WI38 (cell line): ENCODE data around the gene DDX51.
A peak's percentile ranks its signal among the peaks of the same experiment; 100 is the strongest.

Source experiments
- H3K4me3 ChIP-seq: 2 replicates; pipeline ENCODE4 v1.5.1; 2011; ENCODE audit warnings: low read depth, mild to moderate bottlenecking, control low read depth, low read length
- CTCF ChIP-seq: IDR thresholded peaks from 2 replicates; pipeline ENCODE4 v1.5.1; 2012; ENCODE audit warnings: low read depth, mild to moderate bottlenecking, control low read depth, low read length

DDX51 gene

GRCh38 chr12:132167611-132168310, 23.6 kb upstream of the DDX51 start:
- no peak overlapping the region for H3K4me3 ChIP-seq
- TF ChIP-seq CTCF: no peak

GRCh38 chr12:132166801-132167591, 22.9 kb upstream of the DDX51 start:
- H3K4me3 ChIP-seq: no peak overlapping the region
- TF ChIP-seq CTCF: no peak

GRCh38 chr12:132166093-132166492, 22.0 kb upstream of the DDX51 start:
- TF ChIP-seq CTCF: no peak
- H3K4me3 ChIP-seq: no peak overlapping the region

- no peak for TF ChIP-seq CTCF
- no peak overlapping the region for H3K4me3 ChIP-seq
Observed at GRCh38 chr12:132165584-132165983, 21.5 kb upstream of the DDX51 start.

- no peak for TF ChIP-seq CTCF
- no peak overlapping the region for H3K4me3 ChIP-seq
Observed at GRCh38 chr12:132164426-132164825, 20.3 kb upstream of the DDX51 start.

GRCh38 chr12:132163911-132164288, 19.8 kb upstream of the DDX51 start:
- TF ChIP-seq CTCF: 0 out of 2 replicates have a peak, but pooled peaks have one; percentile 4
- no peak overlapping the region for H3K4me3 ChIP-seq
